Measurements from ENCODE around the gene CNOT10.
"Not testable (repeated sequence)": the region's sequence is repeated elsewhere in the genome, so short reads cannot be mapped to it uniquely, and the experiment has no call there.

The CNOT10 gene

DNA sequence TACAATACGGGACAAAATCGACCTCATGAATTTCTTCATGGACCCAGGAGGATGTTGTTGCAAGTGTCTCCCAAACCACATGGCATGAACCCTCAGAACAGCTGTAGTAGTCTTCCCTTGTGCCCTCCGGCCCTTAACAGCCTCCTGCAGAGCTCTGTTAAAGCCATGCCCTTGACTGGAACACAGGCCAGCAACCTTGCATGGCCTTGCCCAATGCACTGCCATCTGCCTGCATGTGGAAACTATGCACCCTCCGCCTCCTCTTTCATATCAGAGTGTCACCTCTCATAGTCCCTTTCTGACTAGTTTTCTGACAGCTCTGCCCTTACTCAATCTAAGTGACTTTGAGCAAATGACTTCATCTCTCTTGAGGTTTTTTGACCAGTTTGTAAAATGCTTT lies 93.4 kb downstream of the CNOT10 start:
- DNase-seq = peak; percentile 9 to 43

DNA sequence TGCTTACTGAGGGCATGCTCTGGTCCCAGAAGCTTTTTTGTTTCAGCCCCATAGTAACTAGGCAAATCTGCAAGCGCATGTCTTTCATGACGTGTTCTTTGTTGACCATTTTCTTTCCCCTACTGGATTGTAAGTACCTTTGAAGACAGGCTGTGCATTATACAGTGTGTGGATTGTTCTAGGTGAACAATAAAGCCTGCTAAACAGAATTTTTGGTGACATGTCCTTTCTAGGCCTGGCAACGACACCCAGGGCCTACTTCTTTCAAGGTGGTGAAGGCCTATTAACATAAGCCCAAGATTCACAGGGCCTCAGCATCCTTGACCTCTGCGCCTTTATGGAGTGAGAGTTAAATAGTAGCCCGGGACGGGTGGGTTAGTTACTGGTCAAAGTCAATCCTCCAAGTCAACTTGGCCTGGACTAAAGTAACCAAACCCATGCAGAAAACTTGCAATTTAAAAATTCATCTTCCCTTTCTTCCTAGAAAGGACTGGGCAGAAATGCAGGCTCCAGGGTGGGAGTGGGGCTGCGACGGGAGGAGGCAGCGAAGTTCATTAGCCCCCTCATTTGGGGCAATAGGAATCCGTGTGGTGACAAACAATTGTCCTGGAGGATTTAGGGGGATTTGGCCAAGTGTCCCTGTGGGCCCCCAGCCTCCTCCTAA lies 95.2 kb downstream of the CNOT10 start:
- no peak for DNase-seq

DNA sequence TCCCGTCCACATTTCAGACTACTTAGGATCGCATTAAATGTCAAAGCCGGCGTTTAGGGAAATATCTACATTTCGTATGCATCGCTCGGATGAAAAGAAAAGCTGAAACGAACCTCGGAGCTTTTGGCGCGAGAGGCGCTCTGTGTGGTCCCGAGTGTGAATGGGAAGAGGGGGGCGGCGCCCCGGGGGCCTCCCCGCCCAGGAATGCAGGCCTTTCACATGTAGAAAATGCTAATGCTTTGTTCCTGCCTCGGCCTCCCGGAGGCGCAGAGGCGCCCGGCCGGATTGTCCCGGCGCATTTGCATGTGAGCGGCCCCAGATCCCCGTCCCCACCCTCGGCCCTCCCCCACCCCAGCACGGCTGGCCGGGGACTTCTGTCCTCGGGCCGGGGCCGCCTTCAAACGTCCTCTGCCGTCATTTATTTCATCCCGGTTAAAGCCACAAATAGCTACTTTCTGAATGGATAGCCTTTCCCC lies 95.8 kb downstream of the CNOT10 start:
- peak; percentile 33 to 69 for DNase-seq

DNA sequence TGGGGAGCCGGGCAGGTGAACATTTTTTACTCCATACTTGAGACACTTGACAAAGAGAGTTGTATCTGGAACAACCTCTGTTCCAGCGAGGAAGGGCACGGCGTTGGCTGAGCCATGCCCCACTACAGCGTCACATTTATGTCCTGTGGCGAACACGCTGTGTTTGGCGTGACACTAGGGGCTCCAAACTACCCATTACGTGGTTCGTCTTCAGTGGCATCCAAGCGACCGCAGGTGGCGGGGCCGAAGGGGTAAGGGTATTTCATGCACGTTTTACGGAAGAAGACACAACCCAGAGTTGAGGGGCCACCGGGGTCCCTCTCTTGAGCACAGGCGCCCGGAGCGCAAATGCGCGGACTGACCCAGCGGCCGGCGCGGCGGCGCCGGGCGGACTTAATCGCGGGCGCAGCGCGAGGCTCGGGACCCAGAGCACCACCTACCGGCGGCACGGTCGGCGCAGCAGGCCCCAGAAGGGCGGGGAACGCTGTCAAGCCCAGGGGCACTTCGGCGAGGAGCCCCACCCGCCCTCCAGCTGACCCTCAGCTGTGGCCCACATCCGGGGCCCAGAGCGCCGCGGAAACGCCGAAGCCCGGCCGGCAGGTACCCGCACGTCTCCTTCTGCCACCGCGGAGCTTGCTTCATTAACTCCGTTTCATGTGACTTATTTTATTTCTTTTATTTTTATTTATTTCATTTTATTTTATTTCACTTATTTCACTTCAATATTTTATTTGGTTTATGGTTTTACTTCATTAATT lies 96.4 kb downstream of the CNOT10 start:
- peak; percentile 69 to 88 for DNase-seq

DNA sequence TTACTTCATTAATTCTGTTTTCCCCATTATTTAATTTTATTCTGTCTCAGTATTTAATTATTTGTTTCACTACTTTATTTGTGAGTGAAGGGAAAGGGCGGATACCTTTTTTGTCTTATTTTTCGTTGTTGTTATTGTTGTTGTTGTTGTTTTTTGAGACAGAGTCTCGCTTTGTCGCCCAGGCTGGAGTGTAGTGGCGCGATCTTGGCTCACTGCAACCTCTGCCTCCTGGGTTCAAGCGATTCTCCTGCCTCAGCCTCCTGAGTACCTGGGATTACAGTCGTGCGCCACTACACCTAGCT lies 96.9 kb downstream of the CNOT10 start:
- not testable (repeated sequence) for DNase-seq

DNA sequence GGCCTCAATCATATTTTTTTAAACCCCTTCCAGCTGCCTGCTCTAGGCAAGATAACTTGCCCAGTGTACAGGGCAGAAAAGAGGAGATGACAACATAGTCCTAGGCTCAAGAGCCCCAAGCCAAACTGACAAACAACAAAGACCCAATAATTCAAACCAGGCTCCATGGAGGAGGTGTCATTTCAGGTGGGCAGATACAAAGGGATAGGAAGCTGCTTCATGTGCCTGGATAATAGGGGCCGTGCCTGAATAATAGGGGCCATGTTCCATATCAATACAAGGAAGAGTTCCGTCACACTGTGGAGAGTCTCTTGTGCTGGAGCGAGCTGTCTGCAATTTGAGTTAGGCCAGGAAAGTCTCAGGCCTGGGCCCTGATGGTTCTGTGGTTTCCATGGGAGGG lies 97.4 kb downstream of the CNOT10 start:
- no peak for DNase-seq

DNA sequence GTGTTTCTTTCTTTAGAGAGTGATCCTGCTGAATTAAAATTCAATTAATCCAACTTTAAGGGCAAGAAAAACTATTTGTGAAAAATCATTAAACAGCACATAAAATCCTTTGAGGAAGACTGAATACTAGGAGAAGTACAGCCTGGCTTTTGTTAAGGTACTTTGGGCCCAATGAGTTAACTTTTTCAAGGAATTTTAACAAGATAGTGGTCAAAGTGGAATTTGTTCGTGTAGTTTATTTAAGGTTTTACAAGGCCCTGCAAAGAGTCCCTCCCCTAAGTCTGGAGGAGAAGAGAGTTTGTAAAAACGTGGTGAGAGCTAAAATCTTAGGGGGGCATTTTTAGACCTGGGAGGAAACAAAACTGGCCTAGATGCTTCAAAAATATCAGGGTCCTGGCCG lies 106.8 kb downstream of the CNOT10 start:
- no peak for DNase-seq

DNA sequence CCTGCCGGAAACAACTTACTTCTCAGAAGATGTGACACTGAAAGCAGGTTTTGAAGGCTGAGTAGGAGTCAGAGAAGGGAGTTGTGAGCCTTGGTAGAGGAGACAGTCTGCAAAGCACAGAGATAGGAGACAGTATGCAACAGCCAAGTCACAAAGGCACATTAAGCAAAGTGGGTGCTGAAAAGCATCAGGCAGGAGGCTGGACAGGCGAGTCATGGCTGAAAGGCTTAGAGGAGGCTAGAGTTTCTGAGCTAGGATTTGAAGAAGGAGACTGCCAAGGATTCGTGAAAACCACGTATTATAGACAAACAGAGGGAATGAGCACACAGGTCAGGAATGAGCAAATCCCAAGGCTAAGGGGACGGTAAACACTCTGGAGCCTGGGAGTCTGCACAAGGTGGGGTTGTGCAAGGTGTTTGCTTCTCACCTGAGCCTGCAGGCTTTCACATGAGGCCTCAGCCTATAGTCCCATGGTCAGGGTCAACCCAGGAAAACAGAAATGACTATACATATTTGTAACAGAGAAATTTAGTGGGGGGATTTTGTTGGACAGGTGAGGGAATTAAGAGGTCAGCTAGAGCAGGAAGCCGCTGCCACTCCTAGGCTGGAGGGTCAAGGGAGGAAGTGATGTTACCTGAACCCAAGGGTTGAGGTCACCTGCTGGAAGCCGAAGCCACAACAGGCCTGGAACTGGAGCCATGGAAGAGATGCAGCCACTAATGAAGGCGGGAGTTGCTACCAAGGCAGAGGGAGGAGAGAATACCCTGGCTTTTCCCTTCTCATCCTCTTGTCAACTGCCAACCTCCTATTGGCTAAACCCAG lies 109.7 kb downstream of the CNOT10 start:
- no peak for DNase-seq

DNA sequence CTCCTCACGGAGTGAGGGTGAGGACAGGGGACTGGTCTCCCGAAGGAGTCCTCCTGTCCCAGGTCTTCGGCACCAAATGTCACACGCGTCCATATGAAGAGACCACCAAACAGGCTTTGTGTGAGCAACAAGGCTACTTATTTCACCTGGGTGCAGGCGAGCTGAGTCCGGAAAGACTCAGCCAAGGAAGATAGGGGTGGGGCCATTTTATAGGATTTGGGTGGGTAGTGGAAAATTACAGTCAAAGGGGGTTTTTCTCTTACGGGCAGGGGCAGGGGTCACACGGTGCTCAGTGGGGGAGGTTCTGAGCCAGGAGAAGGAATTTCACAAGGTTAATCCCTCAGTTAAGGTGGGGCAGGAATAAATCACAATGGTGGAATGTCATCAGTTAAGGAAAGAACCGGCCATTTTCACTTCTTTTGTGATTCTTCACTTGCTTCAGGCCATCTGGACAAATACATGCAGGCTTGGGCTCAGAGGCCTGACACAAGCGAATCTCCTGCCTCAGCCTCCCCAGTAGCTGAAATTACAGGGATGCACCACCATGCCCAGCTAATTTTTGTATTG lies 111.5 kb downstream of the CNOT10 start:
- not testable (repeated sequence) for DNase-seq

DNA sequence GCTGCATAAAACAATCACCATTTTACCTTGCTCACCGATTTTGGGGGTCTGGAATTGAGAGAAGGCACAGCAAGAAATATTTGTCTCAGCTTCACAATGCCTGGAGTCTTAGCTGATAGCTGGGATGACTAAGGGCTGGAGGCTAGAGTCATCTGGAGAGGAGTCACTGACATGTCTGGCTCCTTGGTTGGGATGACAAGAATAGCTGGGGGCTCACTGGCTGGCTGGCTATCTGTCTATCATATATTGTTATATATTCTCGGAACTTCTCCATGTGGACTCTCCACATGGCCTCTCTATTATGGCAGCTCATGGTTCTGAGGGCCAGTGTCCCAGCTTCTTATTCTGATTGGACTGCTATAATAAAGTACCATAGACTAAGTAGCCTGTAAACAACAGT lies 112.8 kb downstream of the CNOT10 start:
- DNase-seq = no peak

DNA sequence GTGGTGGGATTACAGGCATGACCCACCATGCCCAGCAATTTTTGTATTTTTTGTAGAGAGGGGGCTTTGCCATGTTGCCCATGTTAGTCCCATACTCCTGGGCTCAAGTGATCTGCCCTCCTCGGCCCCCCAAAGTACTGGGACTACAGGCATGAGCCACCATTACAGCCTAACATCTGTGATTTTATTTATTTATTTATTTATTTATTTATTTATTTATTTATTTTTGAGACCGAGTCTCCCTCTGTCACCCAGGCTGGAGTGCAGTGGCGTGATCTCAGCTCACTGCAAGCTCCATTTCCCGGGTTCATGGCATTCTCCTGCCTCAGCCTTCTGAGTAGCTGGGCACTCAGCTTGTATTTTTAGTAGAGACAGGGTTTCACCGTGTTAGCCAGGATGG lies 116.5 kb downstream of the CNOT10 start:
- not testable (repeated sequence) for DNase-seq

DNA sequence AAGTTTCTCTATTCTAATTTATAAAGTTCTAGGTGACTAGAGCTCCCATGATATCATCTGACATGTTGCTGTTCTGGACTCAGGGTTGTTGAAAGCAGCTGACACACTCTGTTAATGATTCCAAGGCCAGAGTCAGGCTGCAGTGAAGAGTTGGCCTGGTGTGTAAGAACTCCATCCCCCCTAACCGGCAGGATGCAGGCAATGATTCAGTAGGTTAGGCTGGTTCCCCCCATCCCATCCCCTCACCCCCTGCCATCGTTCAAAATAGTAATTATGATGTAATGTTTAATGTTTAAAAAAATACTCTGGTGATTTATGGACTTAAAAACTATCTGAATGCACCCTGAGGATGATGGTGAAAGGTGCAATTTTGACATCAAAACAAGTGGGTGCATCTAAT lies 128.2 kb downstream of the CNOT10 start:
- no peak for DNase-seq

DNA sequence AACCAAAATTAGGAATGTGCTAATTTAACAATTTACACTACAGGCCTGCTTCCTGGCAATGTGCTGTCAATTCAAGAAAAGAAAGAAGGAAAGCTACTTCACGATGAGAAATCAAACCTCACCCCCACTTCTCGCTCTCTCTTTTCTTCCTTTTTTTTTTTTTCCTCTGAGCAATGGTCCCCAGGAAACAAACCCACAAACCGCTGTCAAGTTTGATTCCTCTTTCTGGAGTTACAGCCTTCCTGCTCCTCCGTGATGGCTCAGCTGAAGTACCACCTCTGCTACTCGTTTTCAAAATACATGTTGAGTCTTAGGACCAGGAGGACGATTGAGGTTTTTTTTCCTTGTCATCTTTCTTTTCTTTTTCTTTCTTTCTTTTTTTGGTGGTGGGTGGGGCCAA lies 129.4 kb downstream of the CNOT10 start:
- peak; percentile 46 to 61 for DNase-seq

DNA sequence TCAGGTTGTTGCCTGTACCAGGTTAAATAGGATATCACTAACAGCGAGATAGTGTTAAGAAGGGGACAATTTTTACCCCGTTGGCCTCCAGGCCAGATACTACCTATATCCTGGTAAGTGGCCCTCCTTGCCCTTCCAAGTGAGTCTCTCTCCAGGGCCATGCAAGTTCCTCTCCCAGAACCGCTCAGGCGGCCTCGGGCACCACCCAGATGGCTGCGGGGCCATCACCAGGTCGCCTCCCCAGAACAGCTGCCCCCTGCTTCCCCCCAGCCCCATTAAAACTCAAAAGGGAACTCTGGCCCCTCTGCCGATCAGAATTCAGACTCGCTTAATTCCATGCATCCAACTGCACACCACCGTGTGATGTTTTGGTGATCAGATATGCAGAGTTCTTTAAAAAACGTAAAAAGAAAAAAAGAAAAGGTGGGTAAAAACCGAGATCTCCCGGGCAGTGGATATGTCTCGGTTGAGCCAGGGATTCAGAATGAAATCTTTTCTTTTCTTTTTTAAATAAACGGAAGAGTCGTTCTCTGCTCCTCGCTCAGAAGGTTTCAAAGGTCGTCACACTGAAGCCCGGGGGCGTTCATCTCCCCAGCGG lies 131.0 kb downstream of the CNOT10 start:
- DNase-seq = no peak

DNA sequence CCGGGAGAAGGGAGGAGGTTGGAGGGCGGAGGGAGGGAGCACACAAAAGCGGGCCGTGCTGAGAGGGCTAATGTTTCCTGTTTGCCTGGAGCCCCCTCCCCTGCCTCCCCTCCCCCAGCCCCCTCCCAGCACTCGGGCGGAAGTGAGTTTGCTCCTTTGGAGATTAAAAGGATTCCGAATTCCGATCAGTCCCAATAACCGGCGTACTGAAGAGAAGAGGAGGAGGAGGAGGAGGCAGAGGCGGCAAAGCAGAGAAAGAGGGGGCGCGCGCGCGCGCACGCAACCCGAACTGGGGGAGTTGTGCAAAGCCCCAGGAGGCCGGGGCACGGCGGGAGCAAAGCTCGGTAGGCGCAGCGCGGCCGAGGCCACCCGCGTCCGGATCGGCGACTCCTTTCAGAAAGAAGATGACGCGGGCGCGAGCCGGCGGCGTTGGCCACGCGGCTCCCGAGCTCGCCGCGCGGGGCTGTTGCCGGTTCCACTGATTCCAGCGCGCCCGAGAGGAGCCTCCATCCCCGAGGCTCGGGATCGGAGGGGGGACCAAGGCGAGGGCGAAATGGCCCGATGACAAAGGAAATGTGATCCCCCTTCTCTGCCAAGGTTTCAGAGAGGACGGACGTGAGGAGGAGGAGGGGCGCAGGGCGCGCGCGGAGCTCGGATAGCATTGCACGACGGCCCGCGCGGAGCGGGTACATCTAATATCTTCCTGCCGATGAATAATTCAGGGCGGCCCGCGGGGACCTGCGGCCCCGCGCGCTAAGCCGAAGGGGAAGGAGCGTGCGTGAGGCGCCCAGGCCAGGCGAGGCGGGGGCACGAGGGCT lies 131.7 kb downstream of the CNOT10 start:
- DNase-seq = peak in 1 of 2 donors; percentile 11

DNA sequence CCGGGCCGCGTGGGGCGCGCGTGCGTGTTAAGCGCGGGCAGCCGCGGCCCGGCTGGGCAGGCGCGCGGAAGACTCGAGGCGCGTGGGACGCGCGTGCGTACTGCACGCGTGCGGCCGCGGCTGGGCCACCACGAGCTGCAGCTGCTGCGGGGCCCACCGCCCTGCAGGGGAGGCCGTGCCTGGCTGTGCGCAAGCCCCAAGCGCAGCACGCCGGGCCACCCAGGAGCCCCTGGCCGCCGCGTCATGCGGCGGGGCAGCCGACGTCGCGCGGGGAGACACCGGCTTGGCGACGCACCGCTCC lies 132.2 kb downstream of the CNOT10 start:
- DNase-seq = no peak

DNA sequence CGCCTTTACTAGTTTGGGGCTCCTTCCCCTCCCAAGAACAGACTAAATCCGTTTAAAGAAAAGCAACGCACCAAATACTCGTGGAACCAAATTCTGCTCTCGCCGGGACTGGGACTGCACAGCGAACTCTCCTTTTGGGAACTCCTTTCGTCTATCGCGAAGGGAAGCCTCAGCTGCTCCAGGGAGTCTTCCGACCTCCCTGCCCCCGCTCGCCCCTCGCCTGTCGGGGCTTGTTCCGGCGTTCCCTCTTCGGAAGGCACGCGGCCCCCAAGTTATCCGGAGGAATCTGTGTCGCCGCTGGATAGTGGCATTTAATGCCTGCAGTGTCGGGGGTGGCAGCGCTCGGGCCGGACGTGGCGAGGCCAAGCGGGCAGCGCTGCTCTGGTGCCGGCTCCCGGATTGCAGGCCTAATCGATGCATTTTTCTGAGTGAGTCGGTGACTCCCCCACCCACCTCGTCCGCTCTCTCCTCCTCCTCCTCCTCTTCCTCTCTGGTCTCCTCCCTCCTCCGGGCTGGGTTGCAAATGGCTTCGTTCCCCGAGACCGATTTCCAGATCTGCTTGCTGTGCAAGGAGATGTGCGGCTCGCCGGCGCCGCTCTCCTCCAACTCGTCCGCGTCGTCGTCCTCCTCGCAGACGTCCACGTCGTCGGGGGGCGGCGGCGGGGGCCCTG lies 132.7 kb downstream of the CNOT10 start, which contains the start of gene TRIM71:
Gene TRIM71, plus strand, starts transcription at position 440 of the 671 bp plus-strand sequence. Its CDS starts 84 bp downstream, at position 524.
- no peak for DNase-seq

DNA sequence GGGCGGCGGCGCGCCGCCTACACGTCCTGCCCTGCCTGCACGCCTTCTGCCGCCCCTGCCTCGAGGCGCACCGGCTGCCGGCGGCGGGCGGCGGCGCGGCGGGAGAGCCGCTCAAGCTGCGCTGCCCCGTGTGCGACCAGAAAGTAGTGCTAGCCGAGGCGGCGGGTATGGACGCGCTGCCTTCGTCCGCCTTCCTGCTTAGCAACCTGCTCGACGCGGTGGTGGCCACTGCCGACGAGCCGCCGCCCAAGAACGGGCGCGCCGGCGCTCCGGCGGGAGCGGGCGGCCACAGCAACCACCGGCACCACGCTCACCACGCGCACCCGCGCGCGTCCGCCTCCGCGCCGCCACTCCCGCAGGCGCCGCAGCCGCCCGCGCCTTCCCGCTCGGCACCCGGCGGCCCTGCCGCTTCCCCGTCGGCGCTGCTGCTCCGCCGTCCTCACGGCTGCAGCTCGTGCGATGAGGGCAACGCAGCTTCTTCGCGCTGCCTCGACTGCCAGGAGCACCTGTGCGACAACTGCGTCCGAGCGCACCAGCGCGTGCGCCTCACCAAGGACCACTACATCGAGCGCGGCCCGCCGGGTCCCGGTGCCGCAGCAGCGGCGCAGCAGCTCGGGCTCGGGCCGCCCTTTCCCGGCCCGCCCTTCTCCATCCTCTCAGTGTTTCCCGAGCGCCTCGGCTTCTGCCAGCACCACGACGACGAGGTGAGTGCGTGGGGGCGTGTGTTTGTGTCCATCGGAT lies 133.4 kb downstream of the CNOT10 start:
- no peak for DNase-seq

DNA sequence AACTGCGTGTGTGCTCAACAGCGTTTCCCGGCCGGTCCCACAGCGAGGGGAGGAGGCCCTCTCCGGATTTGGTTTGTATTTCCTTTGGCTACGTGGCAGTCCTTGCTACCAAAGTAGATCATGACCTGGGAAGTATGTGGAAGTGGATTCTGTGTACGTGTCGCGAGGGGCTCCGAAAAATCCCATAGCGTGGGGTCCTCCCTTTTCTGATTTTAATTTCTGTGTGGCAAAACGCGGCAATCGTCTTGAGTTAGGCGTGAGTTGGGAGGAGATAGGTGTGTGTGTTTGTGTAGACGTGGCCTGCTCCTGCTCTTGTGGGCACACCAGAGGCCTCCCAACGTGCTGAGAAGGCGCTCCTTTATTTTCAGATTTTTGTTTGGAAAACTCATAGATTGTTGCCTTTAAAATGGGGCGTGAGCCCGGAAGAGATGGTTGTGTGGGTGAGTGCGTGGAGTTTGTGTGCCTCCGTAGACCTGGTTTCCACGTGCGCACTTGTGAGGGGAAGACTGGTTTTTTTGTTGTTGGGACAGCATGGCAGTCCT lies 134.1 kb downstream of the CNOT10 start:
- DNase-seq = no peak

DNA sequence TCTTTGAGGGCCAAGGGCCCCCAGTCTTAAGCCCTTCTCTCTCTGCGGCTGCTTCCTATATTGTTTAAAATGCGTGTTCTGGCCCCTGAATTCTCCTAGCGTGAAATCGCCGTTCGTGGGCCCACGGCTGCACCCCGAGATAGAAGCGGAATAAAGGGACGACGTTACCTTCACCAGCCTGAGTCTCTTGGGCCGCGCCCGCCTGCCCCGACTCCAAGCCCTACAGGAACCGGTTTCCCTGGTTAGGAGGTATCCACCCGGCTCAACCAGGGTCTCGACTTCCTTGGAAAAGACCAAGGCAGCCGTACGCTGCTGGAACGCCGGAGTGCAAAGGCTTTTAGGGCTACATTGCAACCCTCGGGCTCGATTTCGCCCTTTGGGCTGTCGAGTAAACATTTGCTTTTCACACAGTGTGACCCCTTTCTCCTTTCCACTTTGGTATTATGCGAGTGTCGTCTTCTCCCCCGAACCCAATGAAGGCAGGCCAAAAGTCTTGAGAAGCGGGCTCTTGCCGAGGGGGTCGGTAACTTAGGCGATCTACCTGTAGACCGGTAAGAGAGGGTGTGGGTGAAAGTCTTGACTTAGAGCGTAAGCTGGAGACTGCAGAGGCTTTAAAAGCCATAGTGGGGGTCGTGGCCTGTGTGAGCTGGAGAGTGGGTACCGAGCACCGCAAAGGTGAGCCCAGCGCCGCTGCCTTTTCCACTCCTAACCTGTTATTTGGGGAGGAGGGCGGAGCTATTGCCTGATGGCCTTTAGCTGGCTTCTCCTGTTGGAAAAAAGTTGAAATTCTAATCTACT lies 134.8 kb downstream of the CNOT10 start:
- DNase-seq = no peak

Measured in inflammatory macrophage treated with lipopolysaccharide for 1 hour (primary cell).